ENCODE measurements around the gene PEX6. TPM values are rescaled to one million over a fixed set of nuclear protein-coding genes. Genes with fewer than 3 reads are reported as not detected.

Gene PEX6
- polyA plus RNA-seq, 2 of the 4 experiments (the other 2 are of a cell fraction): 4.6 to 8.6 TPM

DNA sequence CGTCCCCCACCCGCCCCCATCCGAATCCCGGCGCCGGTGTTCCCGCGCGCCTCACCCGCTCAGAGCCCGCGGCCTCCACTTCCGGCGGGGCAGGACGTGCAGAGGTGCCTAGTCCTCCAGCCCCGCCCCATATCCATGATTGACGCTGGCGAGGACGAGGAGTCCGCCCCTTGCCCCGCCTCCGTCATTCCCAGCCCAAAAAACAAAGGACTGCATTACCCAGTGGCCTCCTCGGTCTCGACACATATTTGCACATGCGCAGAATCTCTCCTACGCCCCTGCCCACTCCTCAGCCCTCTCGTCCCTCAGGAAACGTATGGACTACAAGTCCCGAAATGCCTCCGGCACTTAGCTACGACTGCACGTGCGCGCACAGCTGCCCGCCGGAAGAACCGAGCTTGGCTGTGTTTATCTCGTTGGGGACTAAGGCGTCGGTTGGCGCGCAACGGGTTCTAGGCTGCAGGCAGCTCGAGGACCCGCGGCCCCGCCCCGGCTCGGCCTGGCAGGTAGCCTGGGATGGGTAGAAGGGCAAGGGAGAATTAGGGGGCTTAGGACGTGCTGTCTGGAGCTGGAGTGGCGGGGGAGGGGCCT lies 35.0 kb upstream of the PEX6 start, which contains the start of the genes KLHDC3 and MEA1:
TSS of gene KLHDC3 (plus strand) at position 407 of the 591 bp plus-strand sequence. CDS start 2,944 bp downstream, outside the sequence.
TSS of gene MEA1 (minus strand) at position 104 of the 591 bp plus-strand sequence. CDS start 133 bp downstream, outside the sequence.
- Histone ChIP-seq H3K4me1 (peaks cover 13% of the 10 kb centered on the region; the same call in 1 of the 3 replicates), H3K4me3 (peak within 1 kb of the TSS; percentile 92), H3K27ac (peak within 1 kb of the TSS; percentile 87 to 91), H3K9me3 (no peaks in the 10 kb centered on the region), H3K4me2 (peak within 1 kb of the TSS; percentile 99)
- peak; percentile 94 to 99 for DNase-seq (ENCODE audit: low read depth in 1 of 2, low spot score in 1 of 2)
- POLR2A ChIA-PET: interaction anchor here (0.5 to 2.4 kb wide), 8 partner anchors 9 to 266 kb away, joined by 3 to 15 read pairs (median 4); partner anchors contain the start of genes CUL7, KLC4, MRPL2 and PPP2R5D
- TF ChIP-seq POLR2A (IDR thresholded peaks at IDR 0.05; ENCODE audit: low read length) (0 out of 2 replicates have a peak, but pooled peaks have one; percentile 36), EHMT2 (IDR thresholded peaks at IDR 0.05; ENCODE audit: low read depth) (no peak), HOXB5 (CRISPR knock-in tag; IDR thresholded peaks at IDR 0.05) (no peak), NR3C1 (IDR thresholded peaks at IDR 0.05) (no peak), MYC (IDR thresholded peaks at IDR 0.05; ENCODE audit: borderline replicate concordance, low read length) (peak; percentile 68; the same call in 1 of the 2 replicates), BHLHE40 (IDR thresholded peaks at IDR 0.05; ENCODE audit: low read depth, low read length) (peak; percentile 92), MAFK (IDR thresholded peaks at IDR 0.05; ENCODE audit: partially characterized antibody) (peak; percentile 33), HOXB13 (CRISPR knock-in tag; IDR thresholded peaks at IDR 0.05; ENCODE audit: low read depth) (no peak), JUNB (IDR thresholded peaks at IDR 0.05) (no peak), CHD4 (IDR thresholded peaks at IDR 0.05; ENCODE audit: borderline replicate concordance) (no peak), RCOR1 (IDR thresholded peaks at IDR 0.05; ENCODE audit: low read depth, low read length) (no peak), JUN (IDR thresholded peaks at IDR 0.05) (peak in 1 of 2 experiments; percentile 29; a peak in 2 of 5 replicates)
- TF ChIP-seq, protein P1, sequence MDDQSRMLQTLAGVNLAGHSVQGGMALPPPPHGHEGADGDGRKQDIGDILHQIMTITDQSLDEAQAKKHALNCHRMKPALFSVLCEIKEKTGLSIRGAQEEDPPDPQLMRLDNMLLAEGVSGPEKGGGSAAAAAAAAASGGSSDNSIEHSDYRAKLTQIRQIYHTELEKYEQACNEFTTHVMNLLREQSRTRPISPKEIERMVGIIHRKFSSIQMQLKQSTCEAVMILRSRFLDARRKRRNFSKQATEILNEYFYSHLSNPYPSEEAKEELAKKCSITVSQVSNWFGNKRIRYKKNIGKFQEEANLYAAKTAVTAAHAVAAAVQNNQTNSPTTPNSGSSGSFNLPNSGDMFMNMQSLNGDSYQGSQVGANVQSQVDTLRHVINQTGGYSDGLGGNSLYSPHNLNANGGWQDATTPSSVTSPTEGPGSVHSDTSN (IDR thresholded peaks at IDR 0.05): peak; percentile 87
- TF ChIP-seq, protein P2, sequence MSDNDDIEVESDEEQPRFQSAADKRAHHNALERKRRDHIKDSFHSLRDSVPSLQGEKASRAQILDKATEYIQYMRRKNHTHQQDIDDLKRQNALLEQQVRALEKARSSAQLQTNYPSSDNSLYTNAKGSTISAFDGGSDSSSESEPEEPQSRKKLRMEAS (IDR thresholded peaks at IDR 0.05): peak; percentile 57; the same call in 1 of the 2 replicates
- TF ChIP-seq, protein P3, sequence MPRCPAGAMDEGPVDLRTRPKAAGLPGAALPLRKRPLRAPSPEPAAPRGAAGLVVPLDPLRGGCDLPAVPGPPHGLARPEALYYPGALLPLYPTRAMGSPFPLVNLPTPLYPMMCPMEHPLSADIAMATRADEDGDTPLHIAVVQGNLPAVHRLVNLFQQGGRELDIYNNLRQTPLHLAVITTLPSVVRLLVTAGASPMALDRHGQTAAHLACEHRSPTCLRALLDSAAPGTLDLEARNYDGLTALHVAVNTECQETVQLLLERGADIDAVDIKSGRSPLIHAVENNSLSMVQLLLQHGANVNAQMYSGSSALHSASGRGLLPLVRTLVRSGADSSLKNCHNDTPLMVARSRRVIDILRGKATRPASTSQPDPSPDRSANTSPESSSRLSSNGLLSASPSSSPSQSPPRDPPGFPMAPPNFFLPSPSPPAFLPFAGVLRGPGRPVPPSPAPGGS (IDR thresholded peaks at IDR 0.05): peak; percentile 59; the same call in 1 of the 3 replicates
- TF ChIP-seq, protein P4, sequence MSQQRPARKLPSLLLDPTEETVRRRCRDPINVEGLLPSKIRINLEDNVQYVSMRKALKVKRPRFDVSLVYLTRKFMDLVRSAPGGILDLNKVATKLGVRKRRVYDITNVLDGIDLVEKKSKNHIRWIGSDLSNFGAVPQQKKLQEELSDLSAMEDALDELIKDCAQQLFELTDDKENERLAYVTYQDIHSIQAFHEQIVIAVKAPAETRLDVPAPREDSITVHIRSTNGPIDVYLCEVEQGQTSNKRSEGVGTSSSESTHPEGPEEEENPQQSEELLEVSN (IDR thresholded peaks at IDR 0.05; ENCODE audit: borderline replicate concordance, low read depth): 0 out of 2 replicates have a peak, but pooled peaks have one; percentile 28
- TF ChIP-seq, protein P5, sequence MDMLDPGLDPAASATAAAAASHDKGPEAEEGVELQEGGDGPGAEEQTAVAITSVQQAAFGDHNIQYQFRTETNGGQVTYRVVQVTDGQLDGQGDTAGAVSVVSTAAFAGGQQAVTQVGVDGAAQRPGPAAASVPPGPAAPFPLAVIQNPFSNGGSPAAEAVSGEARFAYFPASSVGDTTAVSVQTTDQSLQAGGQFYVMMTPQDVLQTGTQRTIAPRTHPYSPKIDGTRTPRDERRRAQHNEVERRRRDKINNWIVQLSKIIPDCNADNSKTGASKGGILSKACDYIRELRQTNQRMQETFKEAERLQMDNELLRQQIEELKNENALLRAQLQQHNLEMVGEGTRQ (IDR thresholded peaks at IDR 0.05): peak; percentile 53
- CTCF ChIA-PET: interaction anchor here (1.2 to 2.0 kb wide), 2 partner anchors 112 to 129 kb away, joined by 3 to 11 read pairs; no protein-coding TSS in a partner anchor
- 5% methylated on average over 8 of the region's 51 CpGs for WGBS (ENCODE audit: missing lambda C conversion rate)
- FAIRE-seq: no peak
- peak; percentile 94 to 96 for ATAC-seq

DNA sequence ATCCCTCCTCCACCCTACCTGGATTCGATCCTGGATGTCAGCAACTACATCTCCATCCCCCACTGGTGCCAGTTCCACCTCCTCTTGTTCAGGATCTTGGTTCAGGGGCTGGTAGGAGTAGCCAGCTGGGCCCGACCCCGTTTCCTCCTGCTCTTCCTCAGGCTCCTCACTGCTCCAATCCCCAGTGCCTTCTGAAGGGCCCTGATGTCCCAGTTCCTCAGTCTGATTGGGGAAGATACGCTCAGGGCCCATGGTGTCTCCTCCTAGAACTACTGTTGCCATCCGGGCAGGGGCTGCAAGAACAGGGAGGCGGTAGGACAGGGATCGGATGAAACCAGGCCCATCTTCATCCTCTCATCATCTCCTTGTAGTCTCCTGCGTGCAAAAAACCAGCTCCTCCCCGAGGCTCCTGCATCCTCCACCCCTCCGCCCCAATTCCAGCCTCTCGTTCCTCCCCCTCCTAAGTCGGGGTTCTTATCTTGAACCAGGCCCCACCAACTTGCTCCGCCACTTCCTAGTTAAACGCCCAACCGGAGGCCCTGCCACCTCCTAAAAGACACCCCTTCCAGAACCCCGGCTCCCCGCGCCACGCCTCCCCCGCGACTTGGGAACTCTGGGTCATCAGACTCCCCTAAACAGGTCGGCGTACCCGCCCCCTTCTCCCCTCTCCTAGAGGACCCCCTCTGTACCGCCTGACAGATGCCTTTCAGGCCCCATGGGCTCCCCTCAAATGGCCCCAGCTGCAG lies 34.3 kb upstream of the PEX6 start:
- CTCF ChIA-PET: interaction anchor here (1.2 to 2.0 kb wide), 2 partner anchors 111 to 130 kb away, joined by 3 to 11 read pairs; no protein-coding TSS in a partner anchor
- POLR2A ChIA-PET: interaction anchor here (1.2 to 2.4 kb wide), 6 partner anchors 29 to 46 kb away, joined by 3 to 15 read pairs (median 6); partner anchors contain the start of genes CUL7, KLC4, MRPL2 and PPP2R5D
- H3K27ac ChIP-seq: peak overlapping the region; percentile 87 to 91
- peaks cover 13% of the 10 kb centered on the region; the same call in 1 of the 3 replicates for H3K4me1 ChIP-seq
- 3% methylated on average over 18 of the region's 25 CpGs for WGBS (ENCODE audit: missing lambda C conversion rate)
- TF ChIP-seq PHF8 (IDR thresholded peaks at IDR 0.05; ENCODE audit: borderline replicate concordance, low read depth) (peak; percentile 38; the same call in 1 of the 2 replicates), JUN (IDR thresholded peaks at IDR 0.05) (no peak), ESRRA (IDR thresholded peaks at IDR 0.05; ENCODE audit: borderline replicate concordance, low read length) (no peak)
- DNase-seq (ENCODE audit: low read depth in 1 of 2, low spot score in 1 of 2): no peak
- no peaks in the 10 kb centered on the region for H3K9me3 ChIP-seq
- peak overlapping the region; percentile 79 for H3K4me2 ChIP-seq
- H3K4me3 ChIP-seq: peak overlapping the region; percentile 92
- peak; percentile 1 to 56; a peak in 4 of 6 replicates for ATAC-seq
- no peak for FAIRE-seq
